ENCODE data around the gene WDFY3.

Gene WDFY3

GRCh38 chr4:84796394-84796793 is 170.1 kb downstream of the WDFY3 start:
- no peak for DNase-seq (ENCODE audit: low read depth in 2 of 2)

- peak; percentile 66 to 72 for DNase-seq (ENCODE audit: low read depth in 2 of 2)
Observed at GRCh38 chr4:84792366-84793301, 173.9 kb downstream of the WDFY3 start.

- DNase-seq (ENCODE audit: low read depth in 2 of 2), result no peak
Observed at GRCh38 chr4:84790769-84791565, 175.5 kb downstream of the WDFY3 start.

DNA sequence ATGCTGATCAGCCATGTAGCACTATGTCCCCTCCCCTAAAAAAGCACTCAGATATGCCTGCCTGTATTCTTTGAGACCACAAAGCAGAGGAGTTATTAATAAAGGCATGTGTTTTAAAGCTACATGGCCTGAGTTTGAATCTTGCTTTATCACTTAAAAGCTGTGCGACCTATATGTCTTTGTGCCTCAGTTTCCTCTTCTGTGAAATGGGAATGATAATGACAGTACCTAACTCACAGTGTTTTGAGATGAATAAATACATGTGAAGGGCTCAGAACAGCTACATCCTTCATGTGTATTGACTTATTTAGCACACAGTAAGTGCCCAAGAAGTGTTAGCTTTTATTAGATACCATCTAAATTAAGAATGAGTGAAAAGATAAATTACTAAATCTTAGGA is 180.0 kb downstream of the WDFY3 start:
- no peak for DNase-seq (ENCODE audit: low read depth in 2 of 2)

DNA sequence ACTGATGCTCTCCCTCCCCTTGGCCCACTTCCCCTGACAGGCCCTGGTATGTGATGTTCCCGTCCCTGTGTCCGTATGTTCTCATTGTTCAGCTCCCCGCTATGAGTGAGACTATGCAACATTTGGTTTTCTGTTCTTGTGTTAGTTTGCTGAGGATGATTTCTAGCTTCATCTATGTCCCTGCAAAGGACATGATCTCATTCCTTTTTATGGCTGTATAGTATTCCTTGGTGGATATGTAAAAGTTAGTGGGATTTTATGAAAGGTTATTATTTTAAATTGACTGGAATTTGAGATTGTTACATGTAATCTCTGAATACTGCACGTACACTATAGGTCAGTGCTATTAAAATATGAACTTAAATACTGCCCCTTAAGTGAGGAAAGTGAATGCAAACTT is 184.0 kb downstream of the WDFY3 start:
- no peak for DNase-seq (ENCODE audit: low read depth in 2 of 2)

GRCh38 chr4:84780719-84781118 is 185.8 kb downstream of the WDFY3 start:
- DNase-seq (ENCODE audit: low read depth in 2 of 2), result no peak

DNA sequence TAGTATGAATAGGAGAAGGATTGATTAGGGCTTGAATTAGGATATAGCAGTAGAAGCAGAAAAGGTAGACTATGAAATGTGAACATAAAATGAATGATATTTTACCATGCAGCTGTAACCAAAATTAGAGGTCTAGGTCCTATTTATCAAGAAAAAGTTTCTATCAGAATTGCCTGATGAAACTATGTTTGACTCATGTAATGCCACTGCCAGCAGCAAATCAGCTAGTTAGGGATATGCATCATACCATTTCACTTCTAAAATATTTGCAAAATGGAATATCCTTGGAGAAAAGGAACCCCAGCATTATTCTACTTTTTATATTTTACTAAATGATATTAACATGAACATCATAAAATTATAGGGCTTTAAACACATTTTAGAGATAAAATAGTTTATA is 188.4 kb downstream of the WDFY3 start:
- DNase-seq (ENCODE audit: low read depth in 2 of 2), result no peak

- DNase-seq (ENCODE audit: low read depth in 2 of 2), result no peak
Observed at GRCh38 chr4:84767168-84767567, 199.3 kb downstream of the WDFY3 start.

DNA sequence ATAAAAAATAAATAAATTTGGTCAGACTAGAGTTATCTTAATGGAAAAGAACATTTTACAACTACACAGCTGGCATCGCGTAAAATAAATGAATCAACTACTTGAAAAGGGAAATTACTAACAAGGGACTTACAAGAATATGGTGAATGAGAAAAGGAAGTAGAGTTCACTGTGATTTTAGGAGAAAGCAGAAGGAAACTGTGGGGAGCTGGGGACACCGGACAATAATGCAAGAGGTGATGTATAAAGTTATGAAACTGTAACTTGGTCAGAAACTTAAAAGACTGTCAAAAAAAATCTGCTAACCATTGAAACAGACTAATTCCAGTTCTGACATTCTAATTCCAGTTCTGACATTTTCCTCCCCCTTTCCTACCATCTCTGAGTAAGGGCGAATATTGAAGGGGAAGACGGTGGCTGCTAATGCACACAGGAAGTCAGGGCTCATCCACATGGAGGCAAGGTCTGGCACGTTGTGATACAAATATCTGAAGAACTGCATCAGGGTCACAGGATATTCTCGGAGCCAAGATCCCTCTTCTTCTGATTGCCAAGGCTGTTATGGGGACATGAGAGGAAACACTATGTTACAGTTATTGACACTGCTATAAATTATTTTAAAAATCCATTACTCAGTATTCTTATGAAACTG is 213.0 kb downstream of the WDFY3 start:
- no peak for DNase-seq (ENCODE audit: low read depth in 2 of 2)

- DNase-seq (ENCODE audit: low read depth in 2 of 2), result no peak
Observed at GRCh38 chr4:84751707-84752106, 214.8 kb downstream of the WDFY3 start.

GRCh38 chr4:84750960-84751283 is 215.6 kb downstream of the WDFY3 start:
- DNase-seq (ENCODE audit: low read depth in 2 of 2), result no peak

- peak; percentile 20 to 28 for DNase-seq (ENCODE audit: low read depth in 2 of 2)
Observed at GRCh38 chr4:84750260-84750959, 216.1 kb downstream of the WDFY3 start.

DNA sequence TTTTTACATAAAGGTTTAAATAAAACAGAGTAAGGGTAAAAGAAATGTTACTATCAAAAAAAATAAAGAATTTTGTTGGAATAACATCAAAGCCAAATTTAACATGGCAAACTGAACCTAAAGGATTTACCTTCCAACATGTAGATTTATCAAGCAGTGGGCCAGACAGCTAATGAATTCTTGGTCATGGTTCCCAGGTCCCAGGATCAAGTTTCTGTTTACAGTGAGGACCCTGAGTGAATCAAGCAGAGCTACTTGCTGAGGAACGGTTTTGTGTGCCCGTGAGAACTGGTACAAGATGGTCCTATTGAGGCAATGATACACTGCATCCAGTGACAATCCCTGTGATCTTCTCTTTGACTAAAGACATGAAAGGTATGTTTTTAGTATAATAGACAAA is 226.4 kb downstream of the WDFY3 start:
- DNase-seq (ENCODE audit: low read depth in 2 of 2), result no peak

GRCh38 chr4:84738622-84739021 is 227.9 kb downstream of the WDFY3 start:
- no peak for DNase-seq (ENCODE audit: low read depth in 2 of 2)

GRCh38 chr4:84737656-84738055 is 228.8 kb downstream of the WDFY3 start:
- no peak for DNase-seq (ENCODE audit: low read depth in 2 of 2)

- no peak for DNase-seq (ENCODE audit: low read depth in 2 of 2)
Observed at GRCh38 chr4:84734037-84734436, 232.5 kb downstream of the WDFY3 start.

DNA sequence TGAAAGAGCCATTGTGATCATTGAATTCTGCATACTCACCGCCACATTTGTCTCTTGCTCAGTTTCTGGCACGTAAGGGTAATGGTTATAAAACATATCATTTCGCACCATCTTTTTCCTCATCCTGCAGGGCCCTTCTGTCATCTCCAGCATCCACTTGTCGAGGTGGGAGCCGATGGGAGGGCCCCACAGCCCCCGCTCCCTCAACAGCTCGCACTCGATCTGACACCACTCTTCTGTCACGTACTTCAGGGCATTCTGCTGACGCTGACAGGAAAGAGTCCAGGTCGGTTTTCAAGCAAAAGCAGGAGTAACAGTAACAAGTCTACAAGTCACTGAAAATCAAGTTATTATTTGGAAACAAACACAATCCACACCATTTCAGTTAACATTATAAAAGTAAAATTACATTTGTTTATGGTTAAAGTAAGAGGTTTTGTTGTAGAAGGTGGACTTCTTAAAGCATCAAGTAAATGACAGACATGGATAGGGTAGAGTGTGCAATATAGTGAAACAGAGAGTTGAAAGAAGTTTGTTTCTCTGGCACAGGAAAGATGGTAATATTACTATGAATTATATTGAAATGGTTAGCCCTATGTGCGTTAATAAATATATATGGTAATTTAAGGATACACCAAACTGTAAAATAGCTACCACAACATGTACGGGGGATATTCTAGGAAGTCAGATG is 233.0 kb downstream of the WDFY3 start:
- no peak for DNase-seq (ENCODE audit: low read depth in 2 of 2)

DNA sequence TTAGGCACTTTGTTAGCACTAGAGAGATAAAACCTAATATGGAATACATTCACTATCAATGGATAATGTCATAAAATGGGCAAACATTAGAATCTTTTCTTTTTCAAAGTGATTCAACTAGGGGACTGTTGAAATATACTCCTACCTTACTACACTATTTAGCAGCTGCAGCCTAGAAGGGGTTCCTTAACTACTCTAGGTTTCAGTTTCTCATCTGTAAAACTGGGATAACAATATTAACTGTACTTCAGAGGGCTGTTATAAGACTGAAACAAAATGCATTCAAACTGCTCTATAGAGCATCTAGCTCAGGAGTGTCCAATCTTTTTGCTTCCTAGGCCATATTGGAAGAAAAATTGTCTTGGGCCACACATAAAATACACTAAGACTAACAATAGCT is 236.1 kb downstream of the WDFY3 start:
- no peak for DNase-seq (ENCODE audit: low read depth in 2 of 2)

DNA sequence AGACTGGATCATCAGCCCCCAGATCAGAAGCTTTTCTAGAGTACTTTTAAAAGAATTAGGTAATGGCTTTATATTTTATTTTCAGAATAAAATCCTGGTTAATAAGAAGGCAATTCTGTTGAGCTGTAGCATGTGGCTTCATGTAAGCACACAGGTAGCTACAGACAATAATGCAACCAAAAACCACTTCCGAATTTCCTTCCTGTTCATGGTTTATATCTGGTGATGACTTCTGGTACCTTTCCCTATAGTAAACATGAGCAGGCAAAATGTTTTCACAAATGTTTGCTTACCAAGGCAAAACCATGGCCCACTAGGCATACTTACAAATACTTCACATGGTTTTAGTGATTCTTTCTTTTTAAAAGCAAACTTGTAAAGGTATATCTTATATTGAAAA is 239.0 kb downstream of the WDFY3 start:
- no peak for DNase-seq (ENCODE audit: low read depth in 2 of 2)

DNA sequence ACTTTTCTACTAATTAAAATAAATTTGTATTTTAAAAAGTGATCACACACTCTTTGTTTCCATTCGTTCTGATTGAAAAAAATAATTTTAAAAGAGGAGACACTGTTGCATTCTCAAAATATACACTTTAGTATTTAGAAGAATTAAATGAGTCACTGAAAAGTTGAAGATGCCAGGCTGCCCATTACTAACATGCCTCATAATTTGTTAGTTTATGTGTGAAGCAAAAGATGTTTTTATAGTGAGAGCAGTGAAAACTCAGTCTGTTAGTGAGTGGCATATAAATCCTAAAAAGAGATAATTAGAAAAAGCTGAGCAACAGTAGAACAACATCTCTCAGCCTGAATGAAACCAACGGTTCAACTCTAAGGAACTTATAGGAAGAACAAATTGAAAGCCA is 240.1 kb downstream of the WDFY3 start:
- DNase-seq (ENCODE audit: low read depth in 2 of 2), result peak; percentile 7 to 8

GRCh38 chr4:84722720-84723119 is 243.8 kb downstream of the WDFY3 start:
- DNase-seq (ENCODE audit: low read depth in 2 of 2), result no peak

Data from fibroblast of skin of left quadriceps (primary cell).